NCI-H524 (cell line): ENCODE results near the gene TVP23A.
"Not testable (repeated sequence)": the region's sequence is repeated elsewhere in the genome, so short reads cannot be mapped to it uniquely, and the experiment has no call there.

Experiments
- DNase-seq, 2 experiments: peaks; one replicate each; lab custom pipeline; 2025; lab: John Stamatoyannopoulos, UW

Gene TVP23A

GRCh38 chr16:10745841-10746240 lies 72.8 kb downstream of the TVP23A start:
- DNase-seq: no peak

- DNase-seq: no peak
Observed at GRCh38 chr16:10744370-10745030, 74.1 kb downstream of the TVP23A start.

- peak; percentile 97 to 98 for DNase-seq
Observed at GRCh38 chr16:10743610-10744369, 74.8 kb downstream of the TVP23A start, which contains the start of gene NUBP1. NUBP1 (plus strand) TSS chr16:10743842; CDS start chr16:10743864, 22 bp downstream.

- no peak for DNase-seq
Observed at GRCh38 chr16:10743227-10743609, 75.4 kb downstream of the TVP23A start.

- peak; percentile 94 to 98 for DNase-seq
Observed at GRCh38 chr16:10741844-10742243, 76.8 kb downstream of the TVP23A start.

- DNase-seq: not testable (repeated sequence)
Observed at GRCh38 chr16:10741249-10741648, 77.3 kb downstream of the TVP23A start.

- DNase-seq: no peak
Observed at GRCh38 chr16:10740845-10741208, 77.8 kb downstream of the TVP23A start.

GRCh38 chr16:10740000-10740844 lies 78.4 kb downstream of the TVP23A start:
- no peak for DNase-seq

- DNase-seq: no peak
Observed at GRCh38 chr16:10738231-10739077, 80.1 kb downstream of the TVP23A start.

GRCh38 chr16:10737068-10737625 lies 81.4 kb downstream of the TVP23A start:
- peak; percentile 52 to 75 for DNase-seq

GRCh38 chr16:10731790-10732189 lies 86.8 kb downstream of the TVP23A start:
- no peak for DNase-seq

- peak; percentile 85 to 94 for DNase-seq
Observed at GRCh38 chr16:10729104-10730048, 89.2 kb downstream of the TVP23A start.

GRCh38 chr16:10728003-10728887 lies 90.3 kb downstream of the TVP23A start:
- DNase-seq: peak; percentile 96 to 98
